ENCODE results near the gene SYK. TPM values are rescaled to one million over a fixed set of nuclear protein-coding genes. Genes with fewer than 3 reads are reported as not detected.
A peak's percentile ranks its signal among the peaks of the same experiment; 100 is the strongest.

SYK gene
- total RNA-seq, 4 donors from 2014 or later: 50.7 to 107 (median 87.1) TPM

- Histone ChIP-seq H3K4me3 (replicated peaks in 1 of 3) (no peak overlapping the region), H3K4me1 (no peaks in the 10 kb centered on the region), H3K27ac (no peak overlapping the region), H3K27me3 (no peaks in the 10 kb centered on the region), H3K36me3 (peaks cover 5% of the 10 kb centered on the region in 2 donors), H3K9me3 (no peaks in the 10 kb centered on the region)
- TF ChIP-seq POLR2A (IDR thresholded peaks at IDR 0.05): no peak
- no peak for TF ChIP-seq CTCF (IDR thresholded peaks at IDR 0.05)
- DNase-seq: no peak
- 69 to 71% methylated on average over 6 of the region's 6 CpGs for WGBS, 2 donors
- intact Hi-C loops (cut with DNase I): no loop called here
Measured at GRCh38 chr9:90892918-90893317, 91.3 kb downstream of the SYK start.

- Histone ChIP-seq H3K27ac (no peak overlapping the region), H3K27me3 (no peaks in the 10 kb centered on the region), H3K36me3 (peaks cover 5% of the 10 kb centered on the region in 2 donors), H3K9me3 (no peaks in the 10 kb centered on the region), H3K4me3 (replicated peaks in 1 of 3) (no peak overlapping the region), H3K4me1 (no peaks in the 10 kb centered on the region)
- intact Hi-C loops (cut with DNase I): no loop called here
- no peak for DNase-seq
- TF ChIP-seq POLR2A (IDR thresholded peaks at IDR 0.05) (no peak), CTCF (IDR thresholded peaks at IDR 0.05) (no peak)
- 90 to 95% methylated on average over 4 of the region's 4 CpGs for WGBS, 2 donors
Measured at GRCh38 chr9:90893706-90894105, 92.1 kb downstream of the SYK start.

- H3K27me3 ChIP-seq: no peaks in the 10 kb centered on the region
- peak in 1 of 2 donors; percentile 37 for DNase-seq
- no peak for TF ChIP-seq POLR2A (IDR thresholded peaks at IDR 0.05)
- peak in 4 of 6 experiments; percentile 14 to 66 (median 58) for TF ChIP-seq CTCF (IDR thresholded peaks at IDR 0.05)
- H3K9me3 ChIP-seq: no peaks in the 10 kb centered on the region
- no peak overlapping the region for H3K4me3 ChIP-seq (replicated peaks in 1 of 3)
- H3K27ac ChIP-seq: no peak overlapping the region
- WGBS, 2 donors: 82 to 83% methylated on average over 16 of the region's 16 CpGs
- H3K36me3 ChIP-seq: no peaks in the 10 kb centered on the region
- intact Hi-C loops (cut with DNase I): no loop called here
- H3K4me1 ChIP-seq: no peaks in the 10 kb centered on the region
Measured at GRCh38 chr9:90894986-90895687, 93.5 kb downstream of the SYK start.

- intact Hi-C loops (cut with DNase I): no loop called here
- 83 to 86% methylated on average over 7 of the region's 7 CpGs for WGBS, 2 donors
- Histone ChIP-seq H3K4me1 (no peaks in the 10 kb centered on the region), H3K9me3 (no peaks in the 10 kb centered on the region), H3K4me3 (replicated peaks in 1 of 3) (no peak overlapping the region), H3K27ac (no peak overlapping the region), H3K36me3 (no peaks in the 10 kb centered on the region), H3K27me3 (no peaks in the 10 kb centered on the region)
- no peak for DNase-seq
- no peak for TF ChIP-seq POLR2A (IDR thresholded peaks at IDR 0.05)
- no peak for TF ChIP-seq CTCF (IDR thresholded peaks at IDR 0.05)
Measured at GRCh38 chr9:90895786-90896185, 94.2 kb downstream of the SYK start.

GRCh38 chr9:90896231-90896630 lies 94.6 kb downstream of the SYK start:
- intact Hi-C loops (cut with DNase I): no loop called here
- TF ChIP-seq POLR2A (IDR thresholded peaks at IDR 0.05): no peak
- no peak for TF ChIP-seq CTCF (IDR thresholded peaks at IDR 0.05)
- Histone ChIP-seq H3K27ac (no peak overlapping the region), H3K27me3 (no peaks in the 10 kb centered on the region), H3K9me3 (no peaks in the 10 kb centered on the region), H3K4me1 (no peaks in the 10 kb centered on the region), H3K36me3 (no peaks in the 10 kb centered on the region), H3K4me3 (replicated peaks in 1 of 3) (no peak overlapping the region)
- no peak for DNase-seq
- WGBS, 2 donors: 75 to 80% methylated on average over 3 of the region's 3 CpGs

All from thyroid gland (tissue), 4 donors.